CD4-positive, alpha-beta T cell treated with Interleukin-1 beta for 1 hour (primary cell): ENCODE measurements around the gene STH.
"Not testable (repeated sequence)": the region's sequence is repeated elsewhere in the genome, so short reads cannot be mapped to it uniquely, and the experiment has no call there.

Source experiments
- DNase-seq, 2 donors: peaks; one replicate each; pipeline ENCODE4 v3.0.0-alpha.2; 2020 to 2022

Gene STH, protein sequence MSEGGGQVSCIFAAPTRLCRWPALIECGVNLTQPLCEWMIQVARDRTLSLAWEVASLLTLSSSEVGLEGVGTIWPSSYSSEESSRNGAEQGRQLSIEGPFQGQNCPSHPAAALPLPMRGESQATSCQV

GRCh38 chr17:45998987-45999899 is at the start of gene STH:
Gene STH (plus strand): TSS chr17:45999250. CDS start chr17:45999280, 30 bp downstream.
- no peak for DNase-seq

DNA sequence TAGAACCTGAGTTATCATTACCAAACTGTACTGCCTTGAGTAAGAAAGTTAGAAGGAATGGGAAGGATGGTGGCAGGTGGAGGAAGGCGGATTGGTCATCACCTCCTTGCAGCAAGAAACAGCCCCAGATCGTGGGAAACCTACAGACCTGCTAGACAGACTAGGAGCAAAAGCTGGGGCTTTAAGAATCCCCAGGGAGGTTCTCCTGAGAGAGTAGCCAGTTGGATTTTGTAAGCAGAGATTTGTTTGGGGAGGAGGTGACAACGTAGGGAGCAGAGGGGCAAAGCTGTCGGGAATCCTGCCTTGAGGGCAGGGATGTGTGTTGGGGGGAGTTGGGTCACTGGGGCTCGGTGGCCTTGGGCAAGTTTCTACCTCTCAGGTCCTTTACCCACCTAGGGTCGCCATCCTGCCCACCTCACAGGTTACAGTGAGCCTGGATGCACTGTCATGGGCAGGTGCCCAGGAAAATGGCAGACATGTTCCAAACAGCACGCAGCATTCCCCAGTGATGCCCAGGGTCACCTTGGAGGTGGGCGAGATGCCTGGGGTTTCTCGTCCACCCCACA is 49.2 kb upstream of the STH start:
- no peak for DNase-seq

DNA sequence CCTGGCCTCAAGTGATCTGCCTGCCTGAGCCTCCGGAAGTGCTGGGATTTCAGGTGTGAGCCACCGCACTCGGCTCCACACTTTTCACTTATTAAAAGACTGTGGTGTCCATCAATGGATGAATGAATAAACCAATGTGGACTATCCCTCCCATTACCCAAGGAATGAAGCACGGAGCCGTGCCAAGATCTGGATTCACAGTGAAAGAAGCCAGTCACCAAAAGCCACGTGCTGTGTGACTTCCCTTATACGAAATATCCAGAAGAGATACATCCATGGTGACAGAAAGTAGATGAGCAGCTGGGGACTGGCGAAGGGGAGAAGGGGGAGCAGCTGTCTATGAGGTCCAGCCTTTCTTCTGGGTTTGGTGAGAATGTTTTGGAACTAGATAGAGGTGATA is 48.2 kb upstream of the STH start:
- no peak for DNase-seq

DNA sequence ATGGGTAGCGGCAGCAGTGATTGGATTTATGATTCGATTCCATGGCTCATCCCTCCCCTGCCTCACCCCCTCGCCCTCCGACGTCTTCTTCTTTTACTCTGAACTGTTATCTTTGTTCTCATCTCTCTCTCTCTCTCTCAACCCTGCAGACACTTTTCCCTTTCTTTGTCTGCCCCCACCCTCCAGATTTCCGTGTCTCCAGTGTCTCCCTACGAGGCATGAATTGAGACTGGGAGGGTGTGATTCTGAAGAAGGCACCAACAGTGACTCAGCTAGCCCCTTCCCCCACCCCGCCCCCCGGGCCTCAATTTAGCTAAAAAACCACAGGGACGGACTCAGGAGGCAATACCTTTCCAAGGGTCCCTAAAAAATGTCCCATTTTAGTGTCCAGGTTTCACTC is 47.6 kb upstream of the STH start:
- DNase-seq: no peak

DNA sequence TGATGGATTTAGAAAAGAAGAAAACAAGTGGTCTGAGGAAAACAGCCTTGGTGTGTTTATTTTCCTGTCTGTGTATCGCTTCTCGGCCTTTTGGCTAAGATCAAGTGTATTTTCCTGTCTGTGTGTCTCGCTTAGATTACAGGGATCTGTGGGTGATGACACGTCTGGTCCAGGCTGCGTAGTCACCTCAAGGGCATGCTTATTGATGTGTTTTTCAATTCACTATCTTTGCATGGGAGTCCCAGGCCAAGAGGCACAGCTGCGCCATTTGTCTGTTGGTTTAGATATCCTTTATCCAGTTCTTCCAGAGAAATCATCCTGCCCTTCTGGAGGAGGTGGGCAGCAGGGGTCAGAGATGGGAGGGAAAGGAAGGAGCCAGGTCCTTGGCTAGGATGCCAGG is 47.1 kb upstream of the STH start:
- no peak for DNase-seq

GRCh38 chr17:45952814-45953320 is 46.2 kb upstream of the STH start:
- no peak for DNase-seq

GRCh38 chr17:45953561-45953960 is 45.5 kb upstream of the STH start:
- DNase-seq: no peak

GRCh38 chr17:45954914-45955313 is 44.1 kb upstream of the STH start:
- no peak for DNase-seq

DNA sequence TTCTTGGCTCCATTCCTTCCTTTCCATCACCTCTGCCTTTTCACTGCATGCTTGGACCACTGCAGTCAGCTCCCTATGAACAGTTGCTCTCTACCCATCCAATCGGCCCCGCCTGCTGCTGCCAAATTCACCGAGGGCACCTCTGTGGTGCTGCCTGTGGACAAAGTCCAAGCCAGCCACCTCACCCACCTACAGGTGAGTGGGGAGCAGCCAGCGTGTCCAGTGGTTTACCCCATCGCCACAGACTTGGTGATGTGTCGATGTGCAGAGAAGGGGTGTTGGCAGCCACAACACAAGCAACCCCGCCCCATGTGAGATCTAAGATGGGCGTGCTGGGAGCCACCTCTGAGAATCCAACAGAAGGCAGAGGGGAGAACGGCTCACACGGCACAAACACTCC is 43.7 kb upstream of the STH start:
- DNase-seq: no peak

GRCh38 chr17:45956090-45956489 is 43.0 kb upstream of the STH start:
- DNase-seq: no peak

GRCh38 chr17:45956746-45957145 is 42.3 kb upstream of the STH start:
- not testable (repeated sequence) for DNase-seq

GRCh38 chr17:45958307-45958706 is 40.7 kb upstream of the STH start:
- no peak for DNase-seq

DNA sequence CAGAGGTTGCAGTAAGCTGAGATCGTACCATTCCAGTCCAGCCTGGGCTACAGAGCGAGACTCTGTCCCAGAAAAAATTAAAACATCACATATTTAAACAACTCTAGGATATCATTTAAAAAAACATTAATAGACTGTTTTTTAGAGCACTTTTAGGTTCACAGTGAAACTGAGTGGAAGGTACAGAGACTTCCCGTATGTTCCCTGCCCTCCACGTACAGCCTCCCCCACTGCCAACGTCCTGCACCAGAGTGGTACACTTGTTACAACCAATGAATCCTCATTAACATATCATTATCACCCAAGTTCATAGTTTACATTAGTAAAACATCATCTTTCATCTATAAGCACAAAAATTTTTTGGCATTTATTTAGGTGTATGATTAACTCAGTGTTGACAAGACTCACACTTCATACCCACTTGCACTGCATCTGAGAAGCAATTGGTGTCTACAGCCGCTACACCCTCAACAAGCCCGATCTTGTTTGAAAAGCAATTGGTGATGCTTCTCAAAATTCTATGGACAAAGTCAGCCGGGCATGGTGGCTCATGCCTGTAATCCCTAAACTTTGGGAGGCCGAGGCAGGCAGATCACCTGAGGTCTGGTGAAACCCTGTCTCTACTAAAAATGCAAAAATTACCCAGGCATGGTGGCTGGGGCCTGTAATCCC is 39.9 kb upstream of the STH start:
- no peak for DNase-seq

- DNase-seq: no peak
Measured at GRCh38 chr17:45960311-45960710, 38.7 kb upstream of the STH start.

GRCh38 chr17:45961206-45961605 is 37.8 kb upstream of the STH start:
- no peak for DNase-seq

- DNase-seq: no peak
Measured at GRCh38 chr17:45962221-45962972, 36.7 kb upstream of the STH start.

DNA sequence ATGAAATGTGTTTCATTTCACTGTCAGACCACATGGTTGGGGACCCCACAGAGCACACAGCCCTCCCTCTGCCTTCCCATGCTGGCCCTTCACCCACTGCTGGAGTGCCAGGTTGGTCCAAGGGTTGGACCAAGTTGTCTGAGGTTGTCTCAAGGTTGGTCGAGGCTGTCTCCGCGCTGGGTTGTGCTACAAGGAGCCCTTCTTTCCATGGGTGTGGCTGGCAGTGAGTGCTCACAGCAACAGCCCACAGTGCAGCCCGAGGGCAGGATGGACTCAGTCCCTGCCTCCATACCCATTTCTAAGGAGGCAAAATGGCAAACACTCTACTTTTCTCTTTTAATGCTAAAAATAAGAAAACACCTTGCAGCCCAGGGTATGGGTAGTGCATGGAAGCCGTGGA is 35.8 kb upstream of the STH start:
- no peak for DNase-seq

GRCh38 chr17:45963889-45964288 is 35.2 kb upstream of the STH start:
- no peak for DNase-seq

GRCh38 chr17:45964634-45965033 is 34.4 kb upstream of the STH start:
- no peak for DNase-seq

GRCh38 chr17:45965812-45966211 is 33.2 kb upstream of the STH start:
- no peak for DNase-seq

DNA sequence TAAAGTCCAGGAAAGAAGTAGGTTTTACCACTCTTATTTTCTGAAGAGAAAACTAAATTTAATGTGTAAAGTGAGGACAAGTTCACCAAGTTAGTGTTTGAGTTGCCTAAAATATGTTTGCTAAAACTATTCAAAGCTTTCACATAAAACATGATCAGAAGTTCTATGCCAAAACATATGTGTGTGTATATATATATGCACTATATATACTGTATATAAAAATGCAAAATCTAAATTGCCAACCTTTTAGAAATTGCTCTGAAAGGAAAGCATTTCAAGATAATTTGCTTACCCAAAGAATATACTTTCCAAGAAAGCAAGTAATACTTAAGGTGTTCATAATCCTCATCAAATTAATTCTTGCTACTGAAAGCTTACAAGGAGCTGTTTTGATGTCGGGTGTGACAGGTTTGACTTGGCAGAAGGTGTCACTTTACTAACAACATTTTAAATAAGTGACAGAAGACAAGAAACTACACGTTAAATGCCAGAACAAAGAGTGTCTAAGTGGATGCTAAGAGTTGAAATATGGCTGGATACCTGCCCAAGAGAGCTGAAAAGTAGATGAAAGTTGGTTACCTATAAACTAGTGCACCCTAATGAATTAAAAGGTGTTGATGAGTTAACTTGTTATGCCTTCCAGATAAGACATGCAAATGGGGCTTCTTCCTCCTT is 32.3 kb upstream of the STH start:
- DNase-seq: no peak

GRCh38 chr17:45967378-45967777 is 31.7 kb upstream of the STH start:
- no peak for DNase-seq
